Activated B cell treated with CpG ODN at 0.5 μM for 24 hours (primary cell): ENCODE data around the gene CEP170. TPM values are rescaled to one million over a fixed set of nuclear protein-coding genes. Genes with fewer than 3 reads are reported as not detected.
"Not testable (repeated sequence)": the region's sequence is repeated elsewhere in the genome, so short reads cannot be mapped to it uniquely, and the experiment has no call there.

Experiments
- ATAC-seq: fragments of 200-7000 bp; cut with Tn5 transposase; one replicate; pipeline ENCODE4 v1.10.0; 2021; ENCODE audit warnings: low read depth, mild to moderate bottlenecking, moderate library complexity
- CTCF ChIA-PET: fragments of 350-600 bp; sonication (Branson Sonifier 250); formaldehyde crosslinking; loops from one replicate; lab custom pipeline; 2021; ENCODE audit warnings: antibody characterized with exemption; lab: Charles Lee
- POLR2A ChIA-PET: fragments of 350-600 bp; sonication (Branson Sonifier 250); formaldehyde crosslinking; loops from one replicate; lab custom pipeline; 2021; ENCODE audit warnings: antibody characterized with exemption; lab: Charles Lee
- DNase-seq: peaks from one replicate; pipeline ENCODE4 v3.0.0; 2022
- H3K27ac Mint-ChIP-seq: one replicate; pipeline ENCODE4 v1.8.0; 2020; ENCODE audit warnings: mixed read lengths
- H3K27me3 Mint-ChIP-seq: one replicate; pipeline ENCODE4 v1.8.0; 2021; ENCODE audit warnings: mixed read lengths
- H3K36me3 Mint-ChIP-seq: one replicate; pipeline ENCODE4 v1.8.0; 2021; ENCODE audit warnings: low read depth, mixed read lengths
- H3K4me1 Mint-ChIP-seq: one replicate; pipeline ENCODE4 v1.8.0; 2021; ENCODE audit warnings: mixed read lengths
- H3K4me3 Mint-ChIP-seq: one replicate; pipeline ENCODE4 v1.8.0; 2020; ENCODE audit warnings: mild to moderate bottlenecking, mixed read lengths
- H3K9me3 Mint-ChIP-seq: one replicate; pipeline ENCODE4 v1.8.0; 2020; ENCODE audit warnings: mixed read lengths
- intact Hi-C: fragments of 100-400 bp; cut with micrococcal nuclease; formaldehyde crosslinking; loops from one replicate; pipeline ENCODE4 v1.15.1; 2024
- total RNA-seq: library from RNA; stranded (reverse); gene quantifications from 2 replicates; pipeline ENCODE4 v1.2.3, GENCODE V29; 2022
- TF ChIP-seq, protein P1 (sequence below): fragments of 200-600 bp; IDR thresholded peaks from one replicate; pipeline ENCODE4 v1.8.0; 2022; ENCODE audit warnings: antibody characterized with exemption, mild to moderate bottlenecking

Gene CEP170
- total RNA-seq, 1 donor from 2014 or later, result 91.9 TPM

DNA sequence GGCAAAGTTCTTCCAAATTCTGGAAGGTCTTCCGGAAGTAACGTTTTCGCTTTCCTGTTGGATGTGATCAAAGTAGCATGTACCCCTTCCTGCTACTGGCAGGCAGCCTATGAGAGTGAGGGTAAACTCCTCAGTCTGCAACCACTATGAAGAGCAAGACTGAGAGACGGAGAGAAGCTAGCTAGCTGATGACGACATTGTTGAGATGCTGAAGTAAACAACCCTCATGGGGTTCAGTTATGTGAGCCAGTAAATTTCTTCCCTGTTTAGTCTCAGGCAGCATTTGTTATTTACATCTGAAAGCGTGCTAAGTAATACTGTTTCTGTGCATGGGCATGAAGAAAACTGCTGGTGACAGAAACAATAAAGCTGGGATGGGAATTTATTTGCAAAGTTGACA is 57.6 kb downstream of the CEP170 start:
- H3K36me3 Mint-ChIP-seq, result peaks cover 28% of the 10 kb centered on the region

DNA sequence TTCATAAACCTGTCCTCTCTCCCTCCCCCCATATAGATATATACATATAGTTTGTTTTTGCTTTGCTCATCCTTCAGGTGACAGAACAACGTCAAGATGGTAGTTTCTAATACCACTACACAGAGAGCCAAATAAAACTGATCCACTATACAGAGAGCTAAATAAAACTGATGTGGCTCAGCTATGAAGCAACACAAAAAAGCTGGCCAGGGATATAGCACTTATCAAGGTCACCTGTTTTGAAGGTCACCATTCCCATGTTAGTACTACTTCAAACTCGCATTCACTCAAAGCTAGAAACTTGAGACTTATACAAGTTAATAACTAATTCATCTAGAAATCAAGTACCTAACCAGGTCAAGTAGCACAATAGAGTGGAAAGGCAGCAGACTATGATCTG is 61.8 kb downstream of the CEP170 start:
- H3K36me3 Mint-ChIP-seq, result peaks cover 34% of the 10 kb centered on the region
- H3K4me3 Mint-ChIP-seq, H3K9me3 Mint-ChIP-seq, H3K27ac Mint-ChIP-seq, POLR2A ChIA-PET, intact Hi-C loops, H3K27me3 Mint-ChIP-seq, DNase-seq, ATAC-seq, CTCF ChIA-PET: not testable (repeated sequence)
- peaks cover 10% of the 10 kb centered on the region for H3K4me1 Mint-ChIP-seq

More for the DNA sequence above, 57.6 kb downstream of the CEP170 start:
- H3K4me3 Mint-ChIP-seq, DNase-seq, H3K9me3 Mint-ChIP-seq, ATAC-seq, CTCF ChIA-PET, H3K4me1 Mint-ChIP-seq, H3K27me3 Mint-ChIP-seq, POLR2A ChIA-PET, intact Hi-C loops, H3K27ac Mint-ChIP-seq: not testable (repeated sequence)

DNA sequence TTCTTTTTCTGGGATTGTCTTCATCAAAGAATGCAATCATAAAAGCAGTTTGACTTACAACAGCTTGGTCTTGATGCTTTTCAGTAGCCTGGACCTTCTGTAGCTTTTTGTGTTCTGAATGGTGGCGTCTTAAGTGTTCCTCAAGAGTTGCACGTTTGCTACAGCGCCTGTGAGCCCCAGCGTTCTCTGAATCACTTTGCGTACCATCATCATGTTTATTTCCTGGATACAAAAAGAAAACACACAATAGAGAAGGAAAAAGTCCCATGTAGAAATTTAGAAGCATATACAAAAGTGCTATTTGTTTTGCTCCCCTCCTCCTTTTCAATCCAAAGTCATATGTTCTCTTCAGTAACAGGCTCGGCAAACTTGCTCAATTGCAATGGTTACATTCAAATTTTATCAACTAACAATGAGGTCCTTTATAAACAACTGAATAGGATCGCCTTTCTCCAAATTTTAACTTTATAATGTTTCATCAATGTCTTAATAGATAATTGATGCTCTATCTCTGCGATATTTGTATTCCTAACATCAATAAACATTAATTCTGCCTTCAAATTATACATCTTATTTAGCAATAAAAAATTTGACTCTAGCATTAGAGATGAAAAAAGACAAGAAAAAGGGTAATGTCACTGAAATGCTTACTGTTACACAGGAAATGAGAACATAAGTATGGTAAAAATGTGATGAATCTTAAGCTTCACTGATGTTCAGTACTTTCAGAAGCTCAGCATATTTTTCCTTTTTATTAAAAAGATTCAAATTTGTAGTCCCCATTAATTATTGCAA is 68.7 kb downstream of the CEP170 start:
- H3K4me3 Mint-ChIP-seq, CTCF ChIA-PET, H3K27me3 Mint-ChIP-seq, intact Hi-C loops, H3K9me3 Mint-ChIP-seq, H3K27ac Mint-ChIP-seq, POLR2A ChIA-PET, ATAC-seq, H3K4me1 Mint-ChIP-seq, DNase-seq: not testable (repeated sequence)
- H3K36me3 Mint-ChIP-seq, result peaks cover 44% of the 10 kb centered on the region

DNA sequence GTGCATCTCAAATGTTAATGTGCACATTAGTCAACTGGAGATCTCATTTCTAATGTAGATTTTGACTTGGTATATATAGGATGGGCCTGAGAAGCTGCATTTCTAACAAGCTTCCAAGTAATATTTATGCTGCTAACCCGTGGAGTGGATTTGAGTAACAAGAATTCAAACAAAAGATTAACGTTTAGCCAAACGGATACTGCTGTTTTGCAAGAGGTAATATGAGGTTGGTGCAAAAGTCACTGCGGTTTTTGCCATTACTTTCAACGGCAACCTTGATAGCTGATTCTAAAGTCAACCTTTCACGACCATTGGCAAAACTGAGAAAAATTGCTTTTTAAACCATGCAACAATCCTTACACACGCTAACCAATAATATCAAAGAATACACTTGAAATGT is 70.3 kb downstream of the CEP170 start:
- intact Hi-C loops, H3K9me3 Mint-ChIP-seq, H3K27ac Mint-ChIP-seq, H3K4me3 Mint-ChIP-seq, H3K27me3 Mint-ChIP-seq, H3K4me1 Mint-ChIP-seq, ATAC-seq, DNase-seq, CTCF ChIA-PET, POLR2A ChIA-PET: not testable (repeated sequence)
- H3K36me3 Mint-ChIP-seq, result peaks cover 46% of the 10 kb centered on the region

DNA sequence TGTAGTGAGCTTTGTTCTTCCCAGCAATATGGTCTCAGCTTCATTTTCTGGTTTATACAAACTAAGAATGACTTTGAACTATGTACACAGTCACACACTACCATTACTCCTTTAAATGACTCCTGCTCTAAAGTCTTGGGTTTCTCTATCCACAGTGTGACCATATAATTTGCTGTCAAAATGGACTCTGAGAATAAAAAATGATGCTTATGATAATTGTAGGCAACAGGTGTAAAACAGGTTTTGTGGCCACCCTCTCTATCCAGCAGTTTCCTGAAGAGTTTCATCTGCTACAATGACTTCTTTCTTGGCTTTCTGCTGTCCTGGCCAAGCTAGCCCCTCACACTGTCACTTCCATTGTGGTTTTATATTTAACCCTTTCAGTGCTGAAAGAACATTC is 71.4 kb downstream of the CEP170 start:
- H3K36me3 Mint-ChIP-seq, result peaks cover 47% of the 10 kb centered on the region
- intact Hi-C loops, POLR2A ChIA-PET, ATAC-seq, H3K4me1 Mint-ChIP-seq, CTCF ChIA-PET, DNase-seq, H3K27ac Mint-ChIP-seq, H3K4me3 Mint-ChIP-seq, H3K27me3 Mint-ChIP-seq, H3K9me3 Mint-ChIP-seq: not testable (repeated sequence)

DNA sequence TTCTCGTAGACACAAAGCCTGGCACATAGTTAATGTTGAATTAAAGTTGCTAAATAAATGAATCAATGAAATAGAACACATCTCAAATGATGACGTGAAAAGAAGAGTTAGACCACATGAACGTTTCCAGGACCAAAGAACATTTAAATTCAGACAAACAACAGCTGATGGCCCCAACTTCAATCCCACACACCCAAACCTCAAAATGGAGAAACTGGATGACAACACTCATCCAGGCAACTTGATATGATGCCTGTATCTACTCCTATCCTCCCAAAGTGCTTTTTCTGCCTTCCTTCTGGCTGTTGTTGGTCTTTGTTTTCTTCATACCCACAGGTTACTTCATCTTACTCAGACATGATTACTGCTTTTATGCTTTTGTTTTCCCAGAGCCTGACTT is 71.9 kb downstream of the CEP170 start:
- POLR2A ChIA-PET, H3K4me3 Mint-ChIP-seq, H3K9me3 Mint-ChIP-seq, DNase-seq, H3K27me3 Mint-ChIP-seq, intact Hi-C loops, H3K4me1 Mint-ChIP-seq, ATAC-seq, CTCF ChIA-PET, H3K27ac Mint-ChIP-seq: not testable (repeated sequence)
- H3K36me3 Mint-ChIP-seq, result peaks cover 44% of the 10 kb centered on the region

DNA sequence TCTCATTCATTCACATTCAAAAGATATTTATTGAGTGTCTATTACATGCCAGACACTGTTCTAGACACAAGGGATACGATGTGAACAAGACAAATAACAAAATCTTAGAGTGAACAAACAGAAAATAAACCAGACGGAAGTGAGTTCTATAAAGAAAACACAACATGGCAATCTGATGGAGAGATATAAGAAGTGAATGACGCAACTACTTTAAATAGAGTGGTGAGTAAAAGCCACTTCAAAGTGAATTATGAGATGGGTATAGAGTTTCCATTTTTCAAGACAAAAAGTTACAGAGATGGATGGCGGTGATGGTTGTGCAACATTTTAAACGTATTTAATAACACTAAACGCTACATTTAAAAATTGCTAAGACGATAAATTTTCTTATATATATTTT is 75.4 kb downstream of the CEP170 start:
- no peak overlapping the region for H3K4me3 Mint-ChIP-seq
- CTCF ChIA-PET, result no interaction called here
- H3K27me3 Mint-ChIP-seq, result no peaks in the 10 kb centered on the region
- TF ChIP-seq, protein P1, sequence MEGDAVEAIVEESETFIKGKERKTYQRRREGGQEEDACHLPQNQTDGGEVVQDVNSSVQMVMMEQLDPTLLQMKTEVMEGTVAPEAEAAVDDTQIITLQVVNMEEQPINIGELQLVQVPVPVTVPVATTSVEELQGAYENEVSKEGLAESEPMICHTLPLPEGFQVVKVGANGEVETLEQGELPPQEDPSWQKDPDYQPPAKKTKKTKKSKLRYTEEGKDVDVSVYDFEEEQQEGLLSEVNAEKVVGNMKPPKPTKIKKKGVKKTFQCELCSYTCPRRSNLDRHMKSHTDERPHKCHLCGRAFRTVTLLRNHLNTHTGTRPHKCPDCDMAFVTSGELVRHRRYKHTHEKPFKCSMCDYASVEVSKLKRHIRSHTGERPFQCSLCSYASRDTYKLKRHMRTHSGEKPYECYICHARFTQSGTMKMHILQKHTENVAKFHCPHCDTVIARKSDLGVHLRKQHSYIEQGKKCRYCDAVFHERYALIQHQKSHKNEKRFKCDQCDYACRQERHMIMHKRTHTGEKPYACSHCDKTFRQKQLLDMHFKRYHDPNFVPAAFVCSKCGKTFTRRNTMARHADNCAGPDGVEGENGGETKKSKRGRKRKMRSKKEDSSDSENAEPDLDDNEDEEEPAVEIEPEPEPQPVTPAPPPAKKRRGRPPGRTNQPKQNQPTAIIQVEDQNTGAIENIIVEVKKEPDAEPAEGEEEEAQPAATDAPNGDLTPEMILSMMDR, result no peak
- DNase-seq (no peak), ATAC-seq (no peak)
- H3K9me3 Mint-ChIP-seq, result no peaks in the 10 kb centered on the region
- H3K36me3 Mint-ChIP-seq, result peaks cover 28% of the 10 kb centered on the region
- intact Hi-C loops, result no loop called here
- H3K4me1 Mint-ChIP-seq, result no peaks in the 10 kb centered on the region
- POLR2A ChIA-PET, result no interaction called here
- H3K27ac Mint-ChIP-seq, result no peak overlapping the region

DNA sequence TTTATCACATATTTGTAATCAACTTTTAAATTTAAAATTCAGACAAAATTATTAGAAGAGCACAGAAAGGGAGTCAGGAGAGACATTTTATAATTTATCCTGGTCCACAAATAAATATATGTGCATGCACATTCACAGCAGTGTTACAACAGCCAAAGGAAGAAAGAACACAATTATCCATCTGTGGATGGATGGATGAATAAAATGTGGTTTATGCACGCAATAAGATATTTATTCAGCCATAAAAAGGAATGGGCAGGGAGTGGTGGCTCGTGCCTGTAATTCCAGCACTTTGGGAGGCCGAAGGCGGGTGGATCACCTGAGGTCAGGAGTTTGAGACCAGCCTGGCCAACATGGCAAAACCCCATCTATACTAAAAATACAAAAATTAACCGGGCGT is 77.3 kb downstream of the CEP170 start:
- H3K4me1 Mint-ChIP-seq, DNase-seq, POLR2A ChIA-PET, ATAC-seq, CTCF ChIA-PET, intact Hi-C loops, H3K9me3 Mint-ChIP-seq, H3K27ac Mint-ChIP-seq, H3K27me3 Mint-ChIP-seq, H3K4me3 Mint-ChIP-seq: not testable (repeated sequence)
- H3K36me3 Mint-ChIP-seq, result peaks cover 24% of the 10 kb centered on the region

DNA sequence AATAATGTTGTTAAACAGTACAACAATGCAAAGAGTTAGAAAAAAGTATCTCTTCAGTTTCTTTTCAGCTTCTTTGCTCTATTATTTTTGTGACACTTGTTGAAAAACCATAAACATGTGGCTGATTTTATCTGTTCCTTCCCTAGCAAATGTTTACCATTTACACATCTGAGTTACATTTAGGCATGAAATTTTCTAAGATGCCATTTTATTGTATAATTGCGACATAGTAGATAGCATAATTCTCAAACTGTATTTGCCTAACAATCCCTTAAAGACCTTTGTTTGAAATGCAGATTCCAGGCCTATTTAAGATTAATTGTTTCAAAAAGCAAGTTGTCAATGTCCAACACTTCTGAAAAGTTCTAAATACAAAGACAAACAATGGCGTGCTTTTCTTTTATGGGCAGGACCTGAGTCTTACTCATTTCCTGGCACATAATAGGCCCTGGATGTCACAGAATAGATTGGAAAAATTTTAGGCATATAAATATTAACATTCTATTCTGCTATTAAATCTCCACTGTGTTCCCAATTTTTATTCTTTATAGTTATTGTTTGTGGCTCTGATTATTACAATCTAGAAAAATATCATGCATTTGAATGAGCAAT is 81.2 kb downstream of the CEP170 start:
- H3K4me1 Mint-ChIP-seq, H3K27ac Mint-ChIP-seq, CTCF ChIA-PET, intact Hi-C loops, ATAC-seq, DNase-seq, H3K4me3 Mint-ChIP-seq, H3K9me3 Mint-ChIP-seq, H3K27me3 Mint-ChIP-seq: not testable (repeated sequence)
- POLR2A ChIA-PET, result interaction anchor here (0.7 kb wide), 1 partner anchor 1163 kb away, joined by 7 read pairs; no protein-coding TSS in a partner anchor
- H3K36me3 Mint-ChIP-seq, result peaks cover 18% of the 10 kb centered on the region

DNA sequence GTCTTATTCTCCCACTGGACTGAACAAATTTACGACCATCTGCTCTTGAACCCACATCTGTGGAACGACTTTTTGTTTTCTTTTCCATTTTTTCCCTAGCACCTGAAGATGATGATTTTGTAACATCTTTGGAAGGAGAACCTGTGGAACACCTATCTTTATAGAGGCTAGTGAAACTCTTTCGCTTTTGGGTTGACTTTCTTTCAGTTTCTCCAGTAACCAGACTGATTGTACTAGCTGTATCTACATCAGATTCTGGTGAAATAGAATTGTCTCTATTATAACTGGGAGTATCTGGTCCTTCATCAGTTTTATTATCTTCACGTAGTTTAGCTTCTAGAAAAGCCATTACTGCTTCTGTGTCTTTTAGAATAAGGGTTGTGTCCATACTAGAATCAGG is 90.2 kb downstream of the CEP170 start:
- Mint-ChIP-seq H3K4me1 (peaks cover 11% of the 10 kb centered on the region), H3K36me3 (peaks cover 27% of the 10 kb centered on the region)
- intact Hi-C loops, DNase-seq, H3K27me3 Mint-ChIP-seq, CTCF ChIA-PET, POLR2A ChIA-PET, H3K27ac Mint-ChIP-seq, H3K4me3 Mint-ChIP-seq, H3K9me3 Mint-ChIP-seq, ATAC-seq: not testable (repeated sequence)

DNA sequence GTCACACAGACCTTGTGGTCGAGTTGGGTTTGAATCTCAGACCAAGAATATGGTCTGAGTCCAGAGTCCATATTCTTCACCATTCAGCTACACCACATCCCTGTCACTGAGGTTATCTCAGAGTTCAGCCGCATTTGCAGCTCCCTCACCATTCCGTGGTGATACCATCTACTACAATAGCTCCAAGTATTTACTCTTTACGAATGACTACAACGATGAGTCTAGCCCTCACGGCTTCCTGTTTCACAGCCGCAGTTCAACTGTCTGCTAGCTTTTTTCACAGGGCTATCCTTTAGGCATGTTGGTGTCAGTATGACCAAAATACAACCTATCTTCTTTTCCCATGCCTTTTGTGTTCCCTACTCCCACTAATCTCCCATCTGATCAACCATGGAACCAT is 104.2 kb downstream of the CEP170 start:
- H3K9me3 Mint-ChIP-seq, ATAC-seq, POLR2A ChIA-PET, CTCF ChIA-PET, H3K27me3 Mint-ChIP-seq, H3K4me3 Mint-ChIP-seq, DNase-seq, H3K27ac Mint-ChIP-seq, H3K4me1 Mint-ChIP-seq, intact Hi-C loops: not testable (repeated sequence)
- H3K36me3 Mint-ChIP-seq, result peaks cover 41% of the 10 kb centered on the region
